Mucosa of stomach (tissue), 1 donor: Measurements from ENCODE around the gene CYP20A1.

Experiments used
- H3K27me3 ChIP-seq: one replicate; pipeline ENCODE4 v1.7.0; 2013; ENCODE audit warnings: mild to moderate bottlenecking, low read length; ENCODE audit not compliant: control insufficient read depth, insufficient read depth
- H3K36me3 ChIP-seq: one replicate; pipeline ENCODE4 v1.7.0; 2013; ENCODE audit warnings: low read length; ENCODE audit not compliant: control insufficient read depth, insufficient read depth
- H3K4me1 ChIP-seq: one replicate; pipeline ENCODE4 v1.7.0; 2013; ENCODE audit warnings: mild to moderate bottlenecking, low read length; ENCODE audit not compliant: control insufficient read depth, insufficient read depth
- H3K4me3 ChIP-seq: one replicate; pipeline ENCODE4 v1.7.0; 2013; ENCODE audit warnings: low read length
- H3K9ac ChIP-seq: one replicate; pipeline ENCODE4 v1.7.0; 2013; ENCODE audit warnings: mild to moderate bottlenecking, low read length, moderate library complexity
- H3K9me3 ChIP-seq: one replicate; pipeline ENCODE4 v1.7.0; 2013; ENCODE audit warnings: mild to moderate bottlenecking, low read length, moderate library complexity; ENCODE audit not compliant: control insufficient read depth
- donor health status: Pancreatic carcinoma.

Gene CYP20A1

DNA sequence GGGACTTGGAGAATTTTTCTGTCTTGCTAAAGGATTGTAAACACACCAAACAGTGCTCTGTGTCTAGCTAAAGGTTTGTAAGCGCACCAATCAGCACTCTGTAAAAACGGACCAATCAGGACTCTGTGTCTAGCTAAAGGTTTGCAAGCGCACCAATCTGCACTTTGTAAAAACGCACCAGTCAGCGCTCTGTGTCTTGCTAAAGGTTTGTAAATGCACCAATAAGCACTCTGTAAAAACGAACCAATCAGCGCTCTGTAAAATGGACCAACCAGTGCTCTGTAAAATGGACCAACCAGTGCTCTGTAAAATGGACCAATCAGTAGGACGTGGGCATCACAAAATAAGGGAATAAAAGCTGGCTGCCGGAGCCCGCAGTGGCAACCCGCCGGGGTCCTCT, 105.8 kb downstream of the CYP20A1 start:
- no peaks in the 10 kb centered on the region for H3K4me1 ChIP-seq
- no peak overlapping the region for H3K9ac ChIP-seq
- H3K9me3 ChIP-seq: no peaks in the 10 kb centered on the region
- H3K27me3 ChIP-seq: no peaks in the 10 kb centered on the region
- no peak overlapping the region for H3K4me3 ChIP-seq
- no peaks in the 10 kb centered on the region for H3K36me3 ChIP-seq

DNA sequence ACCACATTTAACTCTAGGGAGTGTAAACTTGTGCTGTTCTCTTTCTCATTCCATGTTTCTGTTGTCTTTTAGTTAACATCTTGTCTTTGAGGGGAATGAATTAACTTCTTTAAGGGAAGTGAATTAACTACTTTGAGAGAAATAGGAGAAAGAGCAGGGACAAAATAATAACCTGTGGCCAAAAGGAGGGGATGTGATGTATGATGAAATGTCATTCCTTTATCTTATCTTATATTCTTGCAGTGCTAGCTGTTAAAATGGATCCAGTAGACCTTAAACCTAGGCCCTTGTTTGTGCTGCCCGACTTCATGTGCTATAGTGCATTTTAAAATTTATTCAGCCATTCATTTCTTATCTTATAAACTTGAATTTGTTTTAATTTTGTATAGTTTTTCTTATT, 107.8 kb downstream of the CYP20A1 start:
- H3K9me3 ChIP-seq: no peaks in the 10 kb centered on the region
- H3K36me3 ChIP-seq: no peaks in the 10 kb centered on the region
- no peak overlapping the region for H3K9ac ChIP-seq
- H3K4me1 ChIP-seq: no peaks in the 10 kb centered on the region
- no peaks in the 10 kb centered on the region for H3K27me3 ChIP-seq
- H3K4me3 ChIP-seq: no peak overlapping the region

DNA sequence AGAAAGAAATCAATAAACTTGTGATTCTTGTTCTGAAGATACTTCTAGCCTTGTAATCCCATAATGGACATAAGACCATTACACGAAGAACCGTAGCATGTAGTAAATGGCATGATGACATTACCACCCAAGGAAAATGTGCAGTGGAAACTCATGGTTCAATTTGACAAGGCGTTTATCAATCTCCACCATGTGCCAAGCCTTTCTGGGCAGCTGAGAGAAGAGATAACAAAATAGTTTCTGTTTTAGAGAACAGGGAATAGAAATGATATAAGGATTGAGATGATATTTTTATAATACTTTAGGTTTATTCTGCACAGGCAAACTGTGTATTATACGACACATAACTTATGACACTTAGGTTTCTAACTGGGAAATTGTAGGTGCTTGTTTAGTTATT, 108.6 kb downstream of the CYP20A1 start:
- no peaks in the 10 kb centered on the region for H3K4me1 ChIP-seq
- H3K27me3 ChIP-seq: no peaks in the 10 kb centered on the region
- H3K9me3 ChIP-seq: no peaks in the 10 kb centered on the region
- H3K4me3 ChIP-seq: no peak overlapping the region
- no peak overlapping the region for H3K9ac ChIP-seq
- no peaks in the 10 kb centered on the region for H3K36me3 ChIP-seq

DNA sequence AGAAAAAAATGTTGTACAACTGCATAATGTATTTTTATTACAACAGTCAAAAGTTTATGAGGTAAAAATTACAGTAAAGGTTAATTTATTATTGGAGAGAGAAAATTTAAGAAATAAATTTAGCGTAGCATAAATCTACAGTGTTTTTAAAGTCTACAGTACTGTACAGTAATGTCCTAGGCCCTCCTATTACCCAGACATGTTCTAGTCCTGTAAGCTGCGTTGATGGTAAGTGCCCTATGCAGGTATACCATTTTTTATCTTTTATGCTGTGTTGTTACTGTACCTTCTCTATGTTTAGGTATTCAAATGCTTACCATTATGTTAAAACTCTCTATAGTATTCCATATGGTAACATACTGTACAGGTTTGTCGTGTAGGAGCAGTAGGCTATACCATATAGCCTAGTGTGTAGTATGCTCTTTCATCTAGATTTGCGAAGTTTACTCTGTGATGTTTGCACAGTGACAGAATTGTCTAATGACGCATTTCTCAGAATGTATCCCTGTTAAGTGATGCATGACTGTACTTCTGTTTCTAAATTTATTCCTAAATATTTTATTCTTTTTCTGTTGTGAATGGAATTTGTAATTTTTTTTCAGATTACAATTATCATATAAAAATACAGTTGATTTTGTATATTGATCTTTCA, 113.9 kb downstream of the CYP20A1 start:
- Histone ChIP-seq H3K4me3 (no peak overlapping the region), H3K27me3 (no peaks in the 10 kb centered on the region), H3K9ac (no peak overlapping the region), H3K36me3 (no peaks in the 10 kb centered on the region), H3K9me3 (no peaks in the 10 kb centered on the region), H3K4me1 (no peaks in the 10 kb centered on the region)

DNA sequence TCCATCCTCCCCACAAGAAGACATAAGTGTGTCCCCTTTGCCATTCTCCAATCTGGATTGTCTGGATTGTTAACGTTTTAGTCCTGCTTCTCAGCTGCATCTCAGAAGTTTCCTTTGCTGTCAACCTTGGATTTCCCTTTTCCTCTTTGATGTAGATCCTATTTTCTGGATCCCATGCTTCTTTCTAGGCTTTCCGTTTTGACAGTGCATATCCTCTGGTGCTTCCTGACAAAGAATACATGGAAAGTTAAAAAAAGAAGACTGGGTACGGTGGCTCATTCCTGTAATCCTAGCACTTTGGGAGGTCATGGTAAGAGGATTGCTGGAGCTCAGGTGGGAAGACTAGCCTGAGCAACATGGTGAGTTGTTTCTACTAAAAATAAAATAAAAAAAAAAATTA, 116.1 kb downstream of the CYP20A1 start:
- H3K4me3 ChIP-seq: no peak overlapping the region
- H3K9me3 ChIP-seq: no peaks in the 10 kb centered on the region
- no peaks in the 10 kb centered on the region for H3K36me3 ChIP-seq
- no peaks in the 10 kb centered on the region for H3K27me3 ChIP-seq
- H3K9ac ChIP-seq: no peak overlapping the region
- H3K4me1 ChIP-seq: no peaks in the 10 kb centered on the region
